Measurements from ENCODE around the gene TASP1.

GRCh38 chr20:13436530-13436929, 202.2 kb downstream of the TASP1 start:
- no peak for TF ChIP-seq CTCF (IDR thresholded peaks at IDR 0.05)
- no peak for TF ChIP-seq ZFX (IDR thresholded peaks at IDR 0.05; ENCODE audit: borderline replicate concordance)
